ENCODE data around the gene ACSL6. TPM values are rescaled to one million over a fixed set of nuclear protein-coding genes. Genes with fewer than 3 reads are reported as not detected.

Gene ACSL6
- total and polyA plus RNA-seq, 2 donors (not counting 1 experiment from before 2014, with no cell fraction given), result 0.02 to 0.33 TPM

GRCh38 chr5:132029609-132030330 is 18.3 kb upstream of the ACSL6 start:
- Histone ChIP-seq H2AFZ (ENCODE audit: low read length) (no peak overlapping the region), H3K27me3 (ENCODE audit: control insufficient read depth, insufficient read depth, low read length) (peaks cover 12% of the 10 kb centered on the region), H3K36me3 (ENCODE audit: control insufficient read depth, insufficient read depth, low read length) (no peaks in the 10 kb centered on the region), H4K20me1 (ENCODE audit: control insufficient read depth, extremely low read depth, insufficient read depth, low read length) (no peaks in the 10 kb centered on the region), H3K79me2 (ENCODE audit: control insufficient read depth, insufficient read depth, low read length) (no peaks in the 10 kb centered on the region), H3K9me3 (ENCODE audit: control insufficient read depth, insufficient read depth, low read depth, low read length) (no peaks in the 10 kb centered on the region), H3K9ac (ENCODE audit: insufficient read depth, low read length) (no peak overlapping the region), H3K4me2 (ENCODE audit: extremely low read depth, insufficient read depth, low read length) (no peak overlapping the region), H3K4me3 (replicated peaks in 1 of 4; ENCODE audit: control extremely low read depth in 1 of 4, insufficient read depth in 1 of 4, low read depth in 3 of 4, low read length in 4 of 4) (no peak overlapping the region), H3K27ac (ENCODE audit: insufficient read depth, low read length) (no peak overlapping the region), H3K4me1 (ENCODE audit: control insufficient read depth, extremely low read depth, insufficient read depth, low read length) (no peaks in the 10 kb centered on the region)
- DNase-seq (ENCODE audit: low read depth in 2 of 2), result no peak
- TF ChIP-seq, protein P1, sequence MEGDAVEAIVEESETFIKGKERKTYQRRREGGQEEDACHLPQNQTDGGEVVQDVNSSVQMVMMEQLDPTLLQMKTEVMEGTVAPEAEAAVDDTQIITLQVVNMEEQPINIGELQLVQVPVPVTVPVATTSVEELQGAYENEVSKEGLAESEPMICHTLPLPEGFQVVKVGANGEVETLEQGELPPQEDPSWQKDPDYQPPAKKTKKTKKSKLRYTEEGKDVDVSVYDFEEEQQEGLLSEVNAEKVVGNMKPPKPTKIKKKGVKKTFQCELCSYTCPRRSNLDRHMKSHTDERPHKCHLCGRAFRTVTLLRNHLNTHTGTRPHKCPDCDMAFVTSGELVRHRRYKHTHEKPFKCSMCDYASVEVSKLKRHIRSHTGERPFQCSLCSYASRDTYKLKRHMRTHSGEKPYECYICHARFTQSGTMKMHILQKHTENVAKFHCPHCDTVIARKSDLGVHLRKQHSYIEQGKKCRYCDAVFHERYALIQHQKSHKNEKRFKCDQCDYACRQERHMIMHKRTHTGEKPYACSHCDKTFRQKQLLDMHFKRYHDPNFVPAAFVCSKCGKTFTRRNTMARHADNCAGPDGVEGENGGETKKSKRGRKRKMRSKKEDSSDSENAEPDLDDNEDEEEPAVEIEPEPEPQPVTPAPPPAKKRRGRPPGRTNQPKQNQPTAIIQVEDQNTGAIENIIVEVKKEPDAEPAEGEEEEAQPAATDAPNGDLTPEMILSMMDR (conservative IDR thresholded peaks at IDR 0.05 in 1 of 2, IDR thresholded peaks at IDR 0.05 in 1 of 2; ENCODE audit: low read depth in 1 of 2, low read length in 2 of 2), result no peak
- TF ChIP-seq EZH2 (IDR thresholded peaks at IDR 0.05; ENCODE audit: low read length, missing control alignments), result no peak

DNA sequence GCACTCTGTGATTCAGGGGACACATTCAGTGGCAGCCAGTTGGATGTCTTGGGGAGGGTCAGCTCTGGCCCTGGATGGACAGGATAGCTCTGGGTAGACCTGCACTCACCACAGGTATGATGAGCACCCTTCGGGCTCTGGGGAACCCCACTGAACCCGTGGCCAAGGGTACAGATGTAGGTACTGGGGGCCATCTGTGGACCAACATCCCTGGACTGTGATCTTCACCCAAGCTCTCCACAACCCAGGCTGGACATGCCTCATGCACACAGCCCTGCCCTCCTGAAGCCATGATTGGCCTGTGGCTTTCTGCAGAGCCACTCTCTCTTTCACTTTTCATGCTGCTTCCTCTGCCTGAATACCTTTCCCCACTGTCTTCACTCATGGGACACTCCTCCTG is 15.6 kb upstream of the ACSL6 start:
- Histone ChIP-seq H3K27ac (ENCODE audit: insufficient read depth, low read length) (no peak overlapping the region), H2AFZ (ENCODE audit: low read length) (no peak overlapping the region), H3K9ac (ENCODE audit: insufficient read depth, low read length) (no peak overlapping the region), H4K20me1 (ENCODE audit: control insufficient read depth, extremely low read depth, insufficient read depth, low read length) (no peaks in the 10 kb centered on the region), H3K4me2 (ENCODE audit: extremely low read depth, insufficient read depth, low read length) (no peak overlapping the region), H3K79me2 (ENCODE audit: control insufficient read depth, insufficient read depth, low read length) (no peaks in the 10 kb centered on the region), H3K9me3 (ENCODE audit: control insufficient read depth, insufficient read depth, low read depth, low read length) (no peaks in the 10 kb centered on the region), H3K27me3 (ENCODE audit: control insufficient read depth, insufficient read depth, low read length) (peaks cover 16% of the 10 kb centered on the region), H3K4me1 (ENCODE audit: control insufficient read depth, extremely low read depth, insufficient read depth, low read length) (no peaks in the 10 kb centered on the region), H3K4me3 (replicated peaks in 1 of 4; ENCODE audit: control extremely low read depth in 1 of 4, insufficient read depth in 1 of 4, low read depth in 3 of 4, low read length in 4 of 4) (no peak overlapping the region), H3K36me3 (ENCODE audit: control insufficient read depth, insufficient read depth, low read length) (no peaks in the 10 kb centered on the region)
- no peak for DNase-seq (ENCODE audit: low read depth in 2 of 2)
- TF ChIP-seq, protein P1 (conservative IDR thresholded peaks at IDR 0.05 in 1 of 2, IDR thresholded peaks at IDR 0.05 in 1 of 2; ENCODE audit: low read depth in 1 of 2, low read length in 2 of 2), result no peak
- TF ChIP-seq EZH2 (IDR thresholded peaks at IDR 0.05; ENCODE audit: low read length, missing control alignments), result no peak

DNA sequence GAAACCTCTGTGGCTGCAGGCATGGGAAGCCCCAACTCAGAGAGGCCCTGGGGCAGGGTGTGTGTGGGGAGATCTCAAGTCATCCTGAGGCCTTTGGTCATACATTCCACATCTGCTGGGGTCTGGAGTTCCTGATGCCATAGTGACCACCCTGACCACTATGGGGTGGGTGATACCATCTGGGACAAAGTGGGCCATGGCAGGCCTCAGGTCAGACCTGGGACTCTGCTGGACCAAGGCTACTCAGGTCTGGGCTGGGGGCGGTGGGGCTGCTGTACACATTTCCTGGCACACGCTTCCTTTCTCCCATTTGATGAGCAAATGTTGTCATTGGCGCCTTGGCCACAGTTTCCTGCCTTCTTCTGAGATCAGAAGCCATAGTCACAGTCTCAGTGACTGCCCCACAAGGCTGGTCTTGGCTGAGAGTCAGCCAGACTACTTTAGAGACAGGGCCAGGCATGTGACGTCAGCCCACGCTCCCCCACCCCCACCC is 15.1 kb upstream of the ACSL6 start:
- H3K79me2 ChIP-seq (ENCODE audit: control insufficient read depth, insufficient read depth, low read length), result no peaks in the 10 kb centered on the region
- no peak overlapping the region for H3K4me3 ChIP-seq (replicated peaks in 1 of 4; ENCODE audit: control extremely low read depth in 1 of 4, insufficient read depth in 1 of 4, low read depth in 3 of 4, low read length in 4 of 4)
- H3K4me1 ChIP-seq (ENCODE audit: control insufficient read depth, extremely low read depth, insufficient read depth, low read length), result no peaks in the 10 kb centered on the region

More for the DNA sequence above, 15.1 kb upstream of the ACSL6 start:
- no peak for DNase-seq (ENCODE audit: low read depth in 2 of 2)
- no peak for TF ChIP-seq EZH2 (IDR thresholded peaks at IDR 0.05; ENCODE audit: low read length, missing control alignments)
- TF ChIP-seq, protein P1 (conservative IDR thresholded peaks at IDR 0.05 in 1 of 2, IDR thresholded peaks at IDR 0.05 in 1 of 2; ENCODE audit: low read depth in 1 of 2, low read length in 2 of 2), result no peak
- no peak overlapping the region for H3K9ac ChIP-seq (ENCODE audit: insufficient read depth, low read length)
- H4K20me1 ChIP-seq (ENCODE audit: control insufficient read depth, extremely low read depth, insufficient read depth, low read length), result no peaks in the 10 kb centered on the region
- H3K36me3 ChIP-seq (ENCODE audit: control insufficient read depth, insufficient read depth, low read length), result no peaks in the 10 kb centered on the region
- H3K27ac ChIP-seq (ENCODE audit: insufficient read depth, low read length), result no peak overlapping the region
- H3K27me3 ChIP-seq (ENCODE audit: control insufficient read depth, insufficient read depth, low read length), result peaks cover 13% of the 10 kb centered on the region
- no peak overlapping the region for H3K4me2 ChIP-seq (ENCODE audit: extremely low read depth, insufficient read depth, low read length)
- H2AFZ ChIP-seq (ENCODE audit: low read length), result no peak overlapping the region
- H3K9me3 ChIP-seq (ENCODE audit: control insufficient read depth, insufficient read depth, low read depth, low read length), result no peaks in the 10 kb centered on the region
